ENCODE results near the gene SLC16A5.

- TF ChIP-seq HDGF (IDR thresholded peaks at IDR 0.05; ENCODE audit: borderline replicate concordance) = no peak
- TF ChIP-seq SP1 (IDR thresholded peaks at IDR 0.05) = no peak
- no peak for TF ChIP-seq SUZ12 (IDR thresholded peaks at IDR 0.05)
These were observed 3.4 kb downstream of the SLC16A5 start for GRCh38 chr17:75090871-75091854.

All from HEK293T (cell line).